HG03378 (cell line): ENCODE results near the gene ZDHHC13.

Source experiments
- ATAC-seq: cut with Tn5 transposase; IDR thresholded peaks from one replicate; pipeline ENCODE4 v1.9.1; 2021; ENCODE audit warnings: mild to moderate bottlenecking, moderate library complexity; ENCODE audit not compliant: unreplicated experiment

ZDHHC13 gene

DNA sequence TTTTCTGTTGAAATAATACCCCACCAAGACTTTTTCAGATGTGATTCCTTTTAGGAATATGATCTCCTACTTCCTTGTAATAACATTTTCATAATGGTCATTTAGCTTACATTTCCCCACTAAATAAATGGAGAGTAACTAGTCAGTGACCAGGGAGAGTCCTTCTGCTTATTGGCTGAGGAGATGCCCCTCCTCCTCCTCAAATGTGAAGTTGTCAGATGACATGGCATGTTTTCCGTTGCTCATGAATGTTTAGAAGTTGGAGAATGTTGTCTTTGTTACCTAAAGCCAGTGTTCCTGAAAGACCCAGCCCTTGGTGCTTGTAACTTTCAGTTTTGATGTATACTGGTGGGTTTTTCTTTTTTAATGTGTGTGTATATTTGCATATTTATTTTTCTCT lies 46.6 kb downstream of the ZDHHC13 start:
- ATAC-seq: no peak

DNA sequence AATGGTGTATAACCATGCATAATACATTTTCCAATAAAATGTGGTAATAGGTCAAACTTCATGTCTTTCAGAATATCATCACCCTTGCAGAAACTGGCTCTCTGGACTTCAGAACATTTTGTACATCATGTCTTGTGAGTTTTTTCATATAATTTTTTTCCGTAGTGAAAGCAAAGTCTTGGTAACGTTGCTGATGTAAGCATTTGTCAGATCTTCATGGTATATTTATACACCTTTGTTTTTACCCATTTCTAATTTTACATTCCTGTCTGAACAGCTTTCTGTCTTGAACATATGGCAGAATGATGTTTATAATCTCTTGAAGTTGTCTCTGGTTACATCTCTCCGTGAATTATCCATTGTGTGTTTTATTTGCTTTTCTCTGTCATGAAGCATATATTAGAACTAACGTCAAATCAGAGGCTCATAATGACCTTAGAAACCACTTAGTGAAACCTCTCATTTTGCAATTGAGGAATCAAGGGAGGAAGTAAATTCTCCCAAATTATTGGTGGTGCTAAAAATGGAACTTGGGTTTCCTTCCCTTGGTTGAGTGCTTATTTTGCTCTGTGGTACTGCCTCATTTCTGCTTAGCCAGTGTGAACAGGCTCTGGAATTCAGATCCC lies 47.4 kb downstream of the ZDHHC13 start:
- no peak for ATAC-seq

DNA sequence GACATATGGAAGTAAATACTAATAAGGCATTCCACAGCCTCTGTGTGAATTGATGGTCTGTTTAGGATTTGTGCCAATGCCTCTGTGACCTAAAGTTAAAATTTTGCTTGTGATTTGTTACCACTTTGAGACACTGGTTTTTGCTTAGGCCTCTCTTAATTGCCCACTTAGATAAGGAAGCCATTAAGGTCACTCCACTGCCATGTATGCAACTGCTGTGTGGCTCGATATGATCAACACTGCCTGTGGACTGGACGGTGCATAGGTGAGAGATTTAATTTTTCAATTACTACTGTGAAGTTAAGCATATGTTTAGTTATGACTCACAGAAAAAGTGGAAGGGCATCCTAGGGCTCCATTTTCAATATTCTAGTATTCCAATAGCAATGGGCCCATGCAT lies 47.9 kb downstream of the ZDHHC13 start:
- ATAC-seq: no peak

DNA sequence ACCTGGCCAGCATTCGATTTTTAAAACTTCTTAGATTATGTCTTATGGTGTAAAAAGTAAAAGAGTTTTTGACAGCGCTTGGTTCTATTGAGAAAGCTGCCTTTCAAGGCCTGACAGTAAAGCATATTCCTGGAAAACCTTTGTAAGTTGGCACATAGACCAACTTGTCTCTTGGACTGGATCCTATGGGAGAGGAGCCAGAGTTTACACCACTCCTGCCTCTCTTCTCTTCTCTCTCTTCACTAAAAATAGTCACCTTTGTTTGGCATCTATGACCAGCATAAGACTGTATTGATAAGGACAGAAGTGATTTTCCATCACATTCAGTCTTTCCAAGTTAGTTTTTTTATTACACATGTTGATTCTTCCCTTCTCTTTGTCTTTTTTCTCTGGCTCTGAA lies 51.1 kb downstream of the ZDHHC13 start:
- no peak for ATAC-seq

DNA sequence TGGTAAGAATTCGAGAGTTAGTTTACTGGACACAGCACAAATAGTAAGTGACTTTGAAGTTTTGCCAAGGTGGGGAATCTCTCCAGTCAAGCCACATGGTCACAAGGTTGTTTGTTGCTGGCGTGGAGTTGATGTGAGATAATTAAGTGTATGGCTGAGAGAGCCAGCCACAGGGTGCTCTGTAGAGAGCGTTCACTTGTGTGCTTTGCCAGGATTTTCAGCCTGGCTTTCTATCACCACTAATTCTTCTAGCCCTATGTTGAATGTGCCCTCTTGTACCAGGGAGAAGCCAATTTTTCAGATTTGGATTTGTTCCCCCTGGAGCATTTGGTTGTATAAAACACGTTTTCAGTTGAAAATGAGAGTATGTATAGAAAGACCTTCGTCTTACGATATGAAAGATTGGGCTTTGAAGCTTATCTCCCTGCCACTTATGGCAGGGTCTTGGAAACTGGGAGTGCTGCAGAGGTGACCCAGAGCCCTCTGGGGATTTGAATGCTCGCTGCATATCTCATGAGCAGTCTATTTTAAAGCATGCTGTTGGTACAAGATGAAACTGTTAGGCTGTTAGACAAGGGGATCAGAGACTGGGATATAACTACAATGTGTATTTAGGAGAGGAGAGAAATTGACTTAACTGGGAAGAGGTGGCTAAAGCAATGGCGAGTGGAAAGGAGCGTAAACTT lies 56.2 kb downstream of the ZDHHC13 start:
- no peak for ATAC-seq

DNA sequence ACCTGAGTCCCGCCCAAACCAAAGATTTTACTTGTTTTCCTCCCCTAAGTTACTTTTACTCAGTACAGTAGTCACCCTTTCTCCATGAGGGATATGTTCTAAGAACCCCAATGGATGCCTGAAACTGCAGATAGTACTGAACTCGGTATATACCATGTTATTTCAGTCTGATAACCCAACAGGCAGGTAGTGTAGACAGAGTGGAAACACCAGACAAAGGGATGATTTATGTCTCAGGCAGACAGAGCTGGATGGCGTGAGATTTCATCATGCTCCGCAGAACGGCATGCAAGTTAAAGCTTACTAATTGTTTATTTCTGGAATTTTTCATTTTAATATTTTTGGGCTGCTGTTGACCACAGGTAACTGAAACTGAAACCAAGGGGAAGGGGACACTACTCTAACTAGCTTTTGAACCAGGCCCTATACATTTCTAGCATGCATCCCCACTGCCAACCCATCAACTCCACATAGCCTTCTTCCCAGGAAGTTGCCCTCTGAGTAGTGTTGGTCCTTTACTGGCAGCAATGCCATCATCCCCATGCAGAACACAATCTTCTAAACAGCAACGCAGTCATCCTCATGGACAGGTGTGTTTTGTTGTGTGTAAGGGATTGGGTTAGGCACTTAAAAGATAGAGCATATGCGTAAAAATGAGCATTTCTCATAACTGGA lies 57.1 kb downstream of the ZDHHC13 start:
- ATAC-seq: no peak

DNA sequence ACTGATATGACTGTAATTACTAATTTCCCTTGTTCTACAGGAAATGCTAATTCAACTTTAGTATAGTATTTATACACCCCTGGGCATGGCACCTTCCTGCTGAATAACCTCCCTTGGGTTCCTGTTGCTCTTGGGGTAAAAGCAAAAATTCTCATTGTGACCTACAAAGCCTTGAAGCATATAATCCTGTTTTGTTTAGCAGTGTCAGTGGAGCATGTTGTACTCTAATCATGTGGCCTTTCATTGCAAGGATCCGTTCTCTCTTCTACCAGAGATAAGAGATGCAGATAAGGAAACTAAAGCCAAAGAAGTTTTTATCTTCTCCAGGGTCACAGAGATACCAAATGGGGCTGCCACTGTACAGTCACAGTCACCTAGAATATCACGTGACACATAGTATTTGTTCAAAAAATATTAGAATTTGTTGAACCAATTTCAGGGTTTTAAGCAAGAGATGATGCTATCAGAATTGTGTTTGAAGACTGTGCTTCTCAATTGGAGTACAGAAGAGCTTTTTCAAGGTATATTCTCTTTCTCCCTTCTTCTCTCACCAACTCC lies 59.7 kb downstream of the ZDHHC13 start:
- ATAC-seq: no peak

DNA sequence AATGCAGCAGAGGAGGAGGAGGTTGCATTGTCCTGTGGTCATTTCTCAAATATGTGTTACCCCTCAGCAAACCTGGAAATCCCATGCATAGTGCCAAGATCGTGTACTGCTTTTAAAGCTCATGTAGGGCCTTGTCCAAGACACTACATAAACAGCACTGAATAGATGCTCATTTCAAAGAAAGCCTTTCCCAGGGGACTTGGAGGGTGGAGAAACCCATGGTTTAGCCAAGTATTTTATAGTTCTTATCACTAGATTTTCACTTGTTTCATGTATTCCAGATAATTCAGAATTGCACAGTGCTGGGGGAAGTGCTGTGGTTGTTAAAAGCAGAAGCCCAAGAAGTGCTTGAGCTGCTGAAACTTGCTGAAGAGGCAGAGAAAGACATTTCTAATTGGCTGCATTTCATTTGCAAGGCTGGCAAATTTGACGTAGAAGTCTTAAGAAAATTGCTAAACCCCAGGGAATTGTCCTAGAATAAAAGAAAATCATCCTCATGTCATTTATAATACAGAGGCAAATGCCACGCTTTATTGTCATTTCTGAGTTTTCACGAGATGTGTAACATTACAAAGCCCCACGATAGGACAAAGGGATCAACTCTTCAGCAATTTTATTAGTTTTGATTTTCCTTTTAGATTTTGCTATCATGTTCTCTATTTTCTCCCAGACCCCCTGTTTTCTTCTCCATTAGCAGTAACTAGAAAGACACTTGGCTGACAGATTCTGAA lies 64.7 kb downstream of the ZDHHC13 start:
- no peak for ATAC-seq

DNA sequence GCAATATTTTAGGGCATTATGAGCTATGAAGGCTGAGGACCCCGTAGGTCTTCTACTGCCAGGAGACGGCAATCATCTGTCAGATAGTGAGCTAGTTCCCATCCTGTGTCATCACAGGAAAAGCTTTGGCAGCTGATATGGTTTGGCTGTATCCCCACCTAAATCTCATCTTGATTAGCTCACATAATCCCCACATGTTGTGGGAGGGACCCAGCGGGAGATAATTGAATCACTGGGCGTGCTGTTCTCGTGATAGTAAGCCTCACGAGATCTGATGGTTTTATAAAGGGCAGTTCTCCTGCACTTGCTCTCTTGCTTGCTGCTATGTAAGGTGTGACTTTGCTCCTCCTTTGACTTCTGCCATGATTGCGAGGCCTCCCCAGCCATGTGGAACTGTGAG lies 66.7 kb downstream of the ZDHHC13 start:
- no peak for ATAC-seq

DNA sequence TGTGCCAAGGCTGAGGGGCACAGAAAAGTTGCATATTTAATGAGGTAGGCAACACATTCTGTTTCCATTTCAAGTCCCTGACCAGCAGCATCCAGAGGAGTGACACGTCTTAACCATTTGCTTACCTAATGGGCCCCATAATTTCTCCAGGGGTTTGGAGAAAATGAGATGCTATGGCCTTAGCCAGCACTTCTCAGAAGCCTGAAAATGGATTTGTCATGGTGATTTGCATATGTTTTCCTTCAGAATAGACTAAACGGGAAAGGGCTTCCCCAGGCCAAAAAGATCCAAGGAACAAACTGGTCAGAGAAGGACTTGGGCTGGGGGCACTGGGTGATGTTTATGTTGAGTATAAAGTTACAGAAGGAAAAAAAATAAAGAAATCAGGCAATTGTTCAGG lies 68.1 kb downstream of the ZDHHC13 start:
- no peak for ATAC-seq

DNA sequence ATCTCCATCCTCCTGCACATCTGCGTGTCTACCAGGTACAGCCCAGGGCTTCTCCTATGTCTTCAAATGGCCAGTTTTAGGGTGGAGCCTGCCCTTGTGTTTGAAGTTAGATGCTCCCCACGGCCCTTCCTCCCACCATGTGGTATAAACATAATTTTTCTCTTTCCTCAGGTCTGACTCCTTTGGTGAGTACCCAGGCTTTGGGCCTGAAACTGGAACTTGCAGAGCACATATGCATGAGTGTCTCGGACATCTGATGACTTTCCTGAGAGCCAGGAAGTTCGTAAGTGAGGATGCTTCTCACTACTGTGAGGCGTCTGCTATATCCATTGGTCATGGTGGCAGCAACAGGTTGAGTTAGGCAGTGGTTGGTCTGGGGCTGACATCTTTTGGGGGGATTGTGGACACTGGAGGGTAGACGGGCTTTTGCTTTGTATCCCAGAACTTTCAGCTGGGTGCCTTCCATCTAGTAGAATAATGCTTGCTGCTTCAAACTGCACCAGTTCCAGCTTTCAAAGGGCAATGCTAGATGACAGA lies 68.6 kb downstream of the ZDHHC13 start:
- ATAC-seq: no peak

DNA sequence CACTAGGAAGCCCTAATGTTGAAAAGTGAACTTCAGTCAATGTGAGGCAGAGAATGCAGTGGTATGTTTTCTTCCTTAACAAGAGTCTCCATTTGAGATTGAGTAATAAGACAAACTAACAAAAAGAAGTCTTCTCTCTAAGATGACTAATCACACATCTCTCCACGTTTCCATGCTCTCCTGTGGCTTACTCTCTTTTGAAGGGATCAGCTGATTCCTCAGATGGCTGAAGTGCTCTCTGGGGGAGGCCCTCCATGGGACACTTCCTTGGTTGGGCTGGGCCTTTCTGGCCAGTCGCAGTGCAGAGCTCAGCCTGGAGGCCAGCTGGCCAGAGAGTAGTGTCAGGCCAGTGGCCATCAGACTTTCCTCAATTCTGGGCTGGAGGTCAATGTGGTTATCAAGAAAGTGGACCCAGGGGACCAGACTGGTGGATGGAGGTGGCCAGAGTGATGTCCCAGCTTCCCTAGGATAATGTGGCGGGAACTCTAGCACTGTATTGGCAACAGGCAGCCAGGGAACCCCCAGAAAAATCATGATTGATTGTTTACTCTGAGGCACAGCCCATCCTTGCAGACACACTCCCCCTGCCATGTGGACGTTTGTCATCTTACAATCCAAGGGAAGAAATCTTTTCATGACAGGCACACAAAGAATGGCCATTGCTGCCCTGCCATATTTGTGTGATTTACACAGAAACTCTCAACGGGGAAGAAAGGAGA lies 70.3 kb downstream of the ZDHHC13 start:
- no peak for ATAC-seq

DNA sequence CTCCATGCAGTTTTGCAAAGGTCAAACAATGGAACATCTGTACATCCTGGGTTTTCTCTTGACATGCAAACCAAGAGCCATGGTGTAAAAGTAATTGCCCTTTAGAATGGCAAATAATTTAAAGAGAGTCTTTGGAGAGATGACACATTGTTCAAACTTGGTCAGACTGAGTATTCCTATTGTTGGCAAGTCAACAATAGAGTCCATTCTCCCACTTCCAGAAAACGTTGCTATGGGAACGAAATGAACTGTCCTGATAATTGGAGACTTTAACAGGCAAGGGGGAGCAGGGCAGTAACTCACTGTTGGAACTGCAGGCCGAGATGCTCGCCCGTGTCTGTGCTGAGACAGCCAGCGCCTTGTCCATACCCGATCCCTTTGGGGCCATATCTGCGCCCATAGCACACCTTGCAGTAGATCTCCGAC lies 70.9 kb downstream of the ZDHHC13 start:
- no peak for ATAC-seq

DNA sequence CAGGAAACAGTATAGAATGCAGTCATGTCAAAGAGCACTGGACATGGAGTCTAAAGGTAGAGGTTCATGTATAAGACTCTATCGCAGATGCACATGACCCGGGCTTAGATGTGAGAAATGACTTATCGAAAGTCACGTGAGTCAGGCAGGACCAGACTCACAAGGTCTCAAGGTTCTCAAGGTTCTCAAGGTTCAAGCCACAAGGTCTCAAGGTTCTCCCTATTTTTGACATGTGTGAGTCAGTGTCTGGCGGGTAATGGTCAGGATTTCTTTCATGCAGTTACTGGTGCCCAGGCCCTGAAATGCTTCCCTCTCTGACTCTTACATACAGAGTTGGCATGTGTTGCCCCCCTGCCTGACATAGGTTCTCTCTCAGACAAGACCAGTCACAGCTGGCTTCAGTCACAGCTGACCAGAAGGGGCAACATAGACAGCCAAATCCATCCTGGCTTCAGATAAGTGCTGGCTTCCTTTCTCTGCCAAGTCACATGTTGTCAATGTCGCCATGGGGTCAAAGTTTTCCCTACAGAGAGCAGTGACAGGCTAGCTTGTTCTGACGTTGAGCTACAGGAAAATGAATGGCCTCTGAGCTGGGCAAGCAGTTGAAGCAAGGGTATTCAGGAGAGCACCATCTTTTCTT lies 74.7 kb downstream of the ZDHHC13 start:
- no peak for ATAC-seq

DNA sequence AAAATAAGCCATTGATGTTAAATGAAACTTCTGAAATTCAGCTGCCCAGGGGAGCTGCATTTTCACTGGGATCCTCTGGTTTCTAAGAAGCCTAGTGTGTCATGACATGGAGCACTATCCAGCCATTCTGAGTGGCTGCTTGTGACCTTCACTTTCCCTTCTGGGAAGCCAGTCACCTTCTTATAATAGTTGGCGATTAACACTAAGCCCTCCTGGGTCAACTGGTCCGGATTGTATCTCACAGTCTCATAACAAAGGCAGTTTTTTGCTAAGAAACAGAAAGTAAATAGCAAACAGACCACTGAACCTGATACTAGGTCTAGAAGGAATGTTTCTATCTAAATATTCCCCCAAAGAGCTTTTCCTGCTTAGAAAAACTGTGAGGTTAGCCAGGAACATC lies 76.9 kb downstream of the ZDHHC13 start:
- no peak for ATAC-seq

DNA sequence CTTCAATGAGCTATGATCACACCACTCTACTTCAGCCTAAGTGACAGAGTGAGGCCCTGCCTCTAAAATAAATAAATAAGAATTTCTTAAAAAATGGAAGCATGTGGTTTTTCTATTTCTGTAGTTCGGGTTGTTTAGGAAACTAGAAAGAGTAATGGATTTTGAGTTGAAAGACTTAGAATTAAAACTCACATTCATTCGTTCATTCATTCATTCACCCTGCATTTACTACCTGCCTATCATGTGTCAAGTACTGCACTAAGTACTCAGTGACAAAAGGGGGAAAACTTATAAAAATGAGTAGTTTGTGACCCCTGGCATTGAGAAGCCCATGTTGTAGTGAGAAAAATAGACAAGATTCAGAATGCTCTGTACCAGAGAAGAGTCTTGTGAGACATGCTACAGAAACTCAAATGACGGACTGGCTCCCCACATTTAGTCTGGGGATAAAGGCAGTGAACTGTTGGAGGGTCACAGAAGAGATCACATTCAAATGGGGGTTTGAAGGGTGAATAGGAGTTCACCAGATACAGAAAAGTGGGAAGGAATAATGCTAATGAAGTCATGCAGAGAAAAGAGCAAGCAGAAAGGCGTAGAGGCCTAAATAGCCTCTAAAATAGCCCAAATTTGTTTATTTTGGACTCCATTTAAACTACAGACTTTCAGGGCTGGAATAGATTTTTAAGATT lies 77.8 kb downstream of the ZDHHC13 start:
- no peak for ATAC-seq

DNA sequence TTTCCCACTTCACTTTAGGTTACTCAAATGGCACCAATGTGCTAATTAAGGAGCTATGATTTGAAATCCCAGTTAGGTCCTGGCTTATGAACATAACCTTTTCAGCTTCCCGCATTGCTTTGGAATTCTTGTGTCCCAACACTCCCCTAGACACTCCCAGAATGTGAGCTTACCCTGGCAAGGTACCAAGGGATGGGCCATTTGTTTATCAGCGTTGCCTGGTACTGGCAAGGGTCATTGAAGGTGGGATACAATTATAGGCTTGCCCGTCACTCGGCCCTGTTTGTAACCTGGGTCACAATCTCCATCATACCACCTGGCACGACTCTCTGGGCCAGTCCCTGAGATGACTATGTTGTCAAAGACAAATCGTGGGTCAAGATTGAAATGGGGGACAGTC lies 79.5 kb downstream of the ZDHHC13 start:
- ATAC-seq: no peak

DNA sequence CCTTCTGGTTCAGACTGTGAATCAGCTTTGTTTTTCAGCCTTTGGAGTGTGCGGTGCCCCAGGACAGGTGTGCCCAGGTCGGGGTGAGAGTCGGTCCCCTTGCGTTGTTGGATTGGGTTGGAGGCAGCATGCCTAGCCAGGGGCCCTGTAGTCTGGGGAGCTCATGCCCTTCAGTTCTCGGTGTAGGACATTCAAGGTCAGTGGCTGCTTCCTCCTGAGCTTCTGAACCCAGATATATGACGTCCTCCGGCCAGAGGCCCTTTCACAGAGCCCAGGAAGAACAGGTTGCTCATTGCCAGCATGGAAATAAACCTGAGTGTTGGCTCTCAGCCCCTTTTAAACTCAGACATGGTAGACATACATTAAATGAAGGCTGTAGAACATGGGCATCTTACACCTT lies 82.1 kb downstream of the ZDHHC13 start:
- ATAC-seq: no peak

DNA sequence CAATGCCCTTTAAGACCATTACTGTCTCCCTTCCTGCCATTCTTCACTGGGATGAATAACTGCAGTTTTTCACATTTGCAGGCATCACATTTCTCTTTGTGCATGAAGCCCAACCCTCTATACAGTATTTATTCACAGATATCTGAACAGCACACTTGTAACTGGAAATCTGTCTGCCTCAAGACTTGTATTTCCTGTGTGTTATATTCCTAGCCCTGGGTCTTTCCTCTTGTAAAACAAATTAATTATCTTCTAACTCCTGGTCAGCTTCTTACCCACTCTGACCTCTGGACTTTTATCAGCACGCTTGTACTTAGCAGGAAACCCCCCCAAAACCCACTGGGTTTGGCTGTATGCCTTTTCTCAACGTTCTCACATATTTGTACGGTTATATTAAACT lies 82.8 kb downstream of the ZDHHC13 start:
- ATAC-seq: no peak
